NT2/D1 (cell line): ENCODE results near the gene FGF11.

Experiments
- SUZ12 ChIP-seq: IDR thresholded peaks from 2 replicates; pipeline ENCODE4 v1.6.1; 2011; ENCODE audit not compliant: insufficient read length, insufficient read depth; ENCODE audit errors: extremely low read depth
- YY1 ChIP-seq: IDR thresholded peaks from 2 replicates; pipeline ENCODE4 v1.6.1; 2011; ENCODE audit not compliant: insufficient read length, insufficient read depth
- ZNF274 ChIP-seq: IDR thresholded peaks from 2 replicates; pipeline ENCODE4 v1.6.1; 2011; ENCODE audit warnings: mild to moderate bottlenecking, low read depth, low read length

- TF ChIP-seq YY1 (no peak), ZNF274 (no peak), SUZ12 (no peak)
These were observed 40.1 kb downstream of the FGF11 start, which contains the start of gene ZBTB4 for GRCh38 chr17:7479213-7480088.
